ENCODE measurements around the gene GABRA5. TPM values are rescaled to one million over a fixed set of nuclear protein-coding genes. Genes with fewer than 3 reads are reported as not detected.
"Not testable (repeated sequence)": the region's sequence is repeated elsewhere in the genome, so short reads cannot be mapped to it uniquely, and the experiment has no call there.

Gene GABRA5
- total and polyA plus RNA-seq, 8 donors, result 0.06 to 0.15 (median 0.09) TPM; not detected in 5

- Histone ChIP-seq H3K4me1 (peaks cover 0 to 4% of the 10 kb centered on the region in 2 donors), H3K27ac (no peak overlapping the region), H3K4me3 (no peak overlapping the region), H3K36me3 (no peaks in the 10 kb centered on the region), H3K9me3 (peaks cover 0 to under 1% of the 10 kb centered on the region in 2 donors), H3K27me3 (peaks cover 0 to 33% of the 10 kb centered on the region in 2 donors)
- intact Hi-C loops (cut with DNase I), result loop anchor here in 1 of 2 donors (5.0 to 10.0 kb wide), 2 partner anchors 124 to 1231 kb away; no protein-coding TSS in a partner anchor
- no peak for DNase-seq
- no peak for TF ChIP-seq CTCF (IDR thresholded peaks at IDR 0.05)
- no peak for ATAC-seq
Observed at GRCh38 chr15:26893351-26894065, 26.6 kb downstream of the GABRA5 start.

GRCh38 chr15:26894181-26894580, 27.3 kb downstream of the GABRA5 start:
- Histone ChIP-seq H3K4me3 (no peak overlapping the region), H3K4me1 (peaks cover 0 to 4% of the 10 kb centered on the region in 2 donors), H3K27ac (no peak overlapping the region), H3K27me3 (peaks cover 0 to 33% of the 10 kb centered on the region in 2 donors), H3K36me3 (no peaks in the 10 kb centered on the region), H3K9me3 (peaks cover 0 to 7% of the 10 kb centered on the region in 2 donors)
- ATAC-seq (no peak), DNase-seq (no peak)
- intact Hi-C loops (cut with DNase I), result loop anchor here in 1 of 2 donors (5.0 to 10.0 kb wide), 2 partner anchors 123 to 1231 kb away; no protein-coding TSS in a partner anchor
- TF ChIP-seq CTCF (IDR thresholded peaks at IDR 0.05), result no peak

- not testable (repeated sequence) for DNase-seq, H3K4me1 ChIP-seq, ATAC-seq, H3K4me3 ChIP-seq, H3K36me3 ChIP-seq, H3K27ac ChIP-seq
- peaks cover 0 to 33% of the 10 kb centered on the region in 2 donors for H3K27me3 ChIP-seq
- intact Hi-C loops (cut with DNase I), result loop anchor here in 1 of 2 donors (10.0 kb wide), 1 partner anchor 1229 kb away; no protein-coding TSS in a partner anchor
- H3K9me3 ChIP-seq, result peaks cover 0 to 19% of the 10 kb centered on the region in 2 donors
Observed at GRCh38 chr15:26895346-26895745, 28.5 kb downstream of the GABRA5 start.

- no peak overlapping the region for H3K4me3 ChIP-seq
- peaks cover 0 to 48% of the 10 kb centered on the region in 2 donors for H3K9me3 ChIP-seq
- DNase-seq (no peak), ATAC-seq (no peak)
- H3K36me3 ChIP-seq, result no peaks in the 10 kb centered on the region
- peaks cover 0 to 3% of the 10 kb centered on the region in 2 donors for H3K27me3 ChIP-seq
- no peak for TF ChIP-seq CTCF (IDR thresholded peaks at IDR 0.05)
- H3K27ac ChIP-seq, result no peak overlapping the region
- H3K4me1 ChIP-seq, result no peaks in the 10 kb centered on the region
- intact Hi-C loops (cut with DNase I), result loop anchor here in 1 of 2 donors (10.0 kb wide), 1 partner anchor 1225 kb away; no protein-coding TSS in a partner anchor
Observed at GRCh38 chr15:26899658-26900057, 32.8 kb downstream of the GABRA5 start.

GRCh38 chr15:26901041-26901440, 34.2 kb downstream of the GABRA5 start:
- Histone ChIP-seq H3K27ac (no peak overlapping the region), H3K36me3 (no peaks in the 10 kb centered on the region), H3K4me3 (no peak overlapping the region), H3K27me3 (no peaks in the 10 kb centered on the region), H3K4me1 (no peaks in the 10 kb centered on the region), H3K9me3 (peaks cover 0 to 62% of the 10 kb centered on the region in 2 donors)
- intact Hi-C loops (cut with DNase I), result no loop called here
- DNase-seq (no peak), ATAC-seq (no peak)
- TF ChIP-seq CTCF (IDR thresholded peaks at IDR 0.05), result no peak
